Inferior parietal cortex (tissue), 1 donor: ENCODE data around the gene KLRG1.

ENCODE experiments used
- DNase-seq: peaks from one replicate; pipeline ENCODE4 v3.0.0-alpha.2; 2016; ENCODE audit errors: extremely low spot score

Gene KLRG1

GRCh38 chr12:9040484-9041186 lies 51.3 kb downstream of the KLRG1 start:
- DNase-seq: no peak

- DNase-seq: no peak
These were observed 52.0 kb downstream of the KLRG1 start for GRCh38 chr12:9041321-9041720.

GRCh38 chr12:9043766-9044165 lies 54.4 kb downstream of the KLRG1 start:
- no peak for DNase-seq

GRCh38 chr12:9047105-9047504 lies 57.8 kb downstream of the KLRG1 start:
- no peak for DNase-seq

GRCh38 chr12:9048930-9049329 lies 59.6 kb downstream of the KLRG1 start:
- DNase-seq: no peak

GRCh38 chr12:9049520-9050133 lies 60.3 kb downstream of the KLRG1 start:
- DNase-seq: peak; percentile 58

- no peak for DNase-seq
These were observed 61.3 kb downstream of the KLRG1 start for GRCh38 chr12:9050521-9051157.

- DNase-seq: no peak
These were observed 61.8 kb downstream of the KLRG1 start for GRCh38 chr12:9051158-9051550.

- no peak for DNase-seq
These were observed 63.3 kb downstream of the KLRG1 start for GRCh38 chr12:9052610-9053009.
